ENCODE measurements around the gene ZNF765. TPM values are rescaled to one million over a fixed set of nuclear protein-coding genes. Genes with fewer than 3 reads are reported as not detected.
"Not testable (repeated sequence)": the region's sequence is repeated elsewhere in the genome, so short reads cannot be mapped to it uniquely, and the experiment has no call there.

Gene ZNF765
- total RNA-seq, 1 experiment from 2014 or later: 6.7 TPM

DNA sequence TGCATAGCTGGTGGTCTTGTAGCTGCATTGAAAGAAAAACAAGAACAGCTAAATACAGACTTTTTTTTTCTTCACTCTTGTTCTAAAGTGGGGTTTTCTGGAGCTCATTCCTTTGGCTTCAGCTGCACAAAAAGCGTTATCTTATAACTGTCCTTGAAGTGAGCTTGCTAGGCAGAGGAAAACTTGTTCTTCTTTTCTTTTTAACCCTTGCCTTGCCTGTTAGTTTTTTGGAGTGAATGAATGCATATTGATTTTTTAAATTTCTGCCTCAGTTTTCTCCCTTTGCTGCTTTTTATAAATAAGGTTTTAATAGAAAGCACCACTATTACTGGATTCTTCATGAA lies 1.5 kb downstream of the ZNF765 start:
- no peak overlapping the region for H3K9ac ChIP-seq (ENCODE audit: low read length)

DNA sequence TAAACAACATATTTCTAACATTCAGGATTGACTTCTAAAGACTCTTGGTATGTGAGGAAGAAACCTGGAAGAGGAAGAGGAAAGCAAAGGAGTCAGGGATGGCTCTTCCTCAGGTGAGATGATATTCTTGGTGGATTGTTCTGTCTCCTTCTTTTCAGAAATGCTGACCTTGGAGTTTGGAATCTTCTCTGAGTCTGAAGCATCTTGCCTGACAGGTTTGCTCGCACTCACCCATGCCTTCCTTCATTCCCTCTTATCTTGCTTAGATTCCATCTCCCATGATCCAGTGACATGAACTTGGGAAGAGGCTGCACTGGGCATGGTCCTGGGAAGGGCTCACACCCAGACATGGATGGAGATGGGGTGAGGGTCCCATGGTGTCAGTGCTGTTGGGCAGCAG lies 3.0 kb downstream of the ZNF765 start:
- H3K4me1 ChIP-seq (ENCODE audit: control insufficient read depth in 1 of 2, insufficient read depth in 2 of 2, low read length in 2 of 2); H3K4me2 ChIP-seq (ENCODE audit: low read length); DNase-seq (ENCODE audit: low read depth, low spot score); H3K4me3 ChIP-seq (replicated peaks in 1 of 2; ENCODE audit: low read depth in 1 of 2, low read length in 2 of 2); H3K27ac ChIP-seq (ENCODE audit: low read depth, low read length); H2AFZ ChIP-seq (ENCODE audit: low read depth, low read length, poor library complexity, severe bottlenecking); H3K79me2 ChIP-seq (ENCODE audit: insufficient read depth, low read length); H3K9ac ChIP-seq (ENCODE audit: low read length); H4K20me1 ChIP-seq (ENCODE audit: insufficient read depth); ATAC-seq; H3K27me3 ChIP-seq (ENCODE audit: insufficient read depth, low read length); H3K9me3 ChIP-seq (ENCODE audit: control insufficient read depth in 1 of 2, insufficient read depth in 1 of 2, low read depth in 1 of 2, low read length in 2 of 2); intact Hi-C loops (cut with micrococcal nuclease); H3K9me2 ChIP-seq (ENCODE audit: insufficient read depth); POLR2A ChIA-PET; RAD21 ChIA-PET (ENCODE audit: low non-redundant PET in 1 of 2, low total read pairs in 2 of 2, uncharacterized antibody in 2 of 2, unreplicated experiment in 2 of 2); CTCF ChIA-PET; BruUV-seq (replicated peaks): not testable (repeated sequence)
- H3K36me3 ChIP-seq (ENCODE audit: control insufficient read depth in 1 of 2, insufficient read depth in 2 of 2, low read length in 2 of 2): peaks cover 3 to 11% of the 10 kb centered on the region in 2 experiments; a peak in 3 of 4 replicates

More for the DNA sequence above, 1.5 kb downstream of the ZNF765 start:
- ATAC-seq (no peak), DNase-seq (ENCODE audit: low read depth, low spot score) (no peak)
- no peaks in the 10 kb centered on the region for H3K27me3 ChIP-seq (ENCODE audit: insufficient read depth, low read length)
- peaks cover 0 to 4% of the 10 kb centered on the region in 2 experiments; a peak in 1 of 4 replicates for H3K9me3 ChIP-seq (ENCODE audit: control insufficient read depth in 1 of 2, insufficient read depth in 1 of 2, low read depth in 1 of 2, low read length in 2 of 2)
- H3K9me2 ChIP-seq (ENCODE audit: insufficient read depth): no peaks in the 10 kb centered on the region
- ChIA-PET POLR2A (no interaction called here), RAD21 (ENCODE audit: low non-redundant PET in 1 of 2, low total read pairs in 2 of 2, uncharacterized antibody in 2 of 2, unreplicated experiment in 2 of 2) (no interaction called here), CTCF (no interaction called here)
- H3K4me1 ChIP-seq (ENCODE audit: control insufficient read depth in 1 of 2, insufficient read depth in 2 of 2, low read length in 2 of 2): peaks cover 0 to 4% of the 10 kb centered on the region in 2 experiments; a peak in 1 of 4 replicates
- H3K4me3 ChIP-seq (replicated peaks in 1 of 2; ENCODE audit: low read depth in 1 of 2, low read length in 2 of 2): no peak overlapping the region
- no peaks in the 10 kb centered on the region for H4K20me1 ChIP-seq (ENCODE audit: insufficient read depth)
- intact Hi-C loops (cut with micrococcal nuclease): no loop called here
- no peak overlapping the region for H3K27ac ChIP-seq (ENCODE audit: low read depth, low read length)
- no peak overlapping the region for H2AFZ ChIP-seq (ENCODE audit: low read depth, low read length, poor library complexity, severe bottlenecking)
- peaks cover 10% of the 10 kb centered on the region; the same call in 1 of the 2 replicates for H3K79me2 ChIP-seq (ENCODE audit: insufficient read depth, low read length)
- no TSS peak for BruUV-seq (replicated peaks)
- H3K36me3 ChIP-seq (ENCODE audit: control insufficient read depth in 1 of 2, insufficient read depth in 2 of 2, low read length in 2 of 2): peaks cover 3 to 11% of the 10 kb centered on the region in 2 experiments; a peak in 3 of 4 replicates
- TF ChIP-seq ZNF274 (IDR thresholded peaks at IDR 0.05; ENCODE audit: low read depth, low read length): no peak
- TF ChIP-seq ELF1 (IDR thresholded peaks at IDR 0.05; ENCODE audit: borderline replicate concordance, low read depth): no peak
- H3K4me2 ChIP-seq (ENCODE audit: low read length): peak overlapping the region; percentile 94

Measured in HCT116 (cell line).